MCF 10A (cell line): ENCODE results near the gene RCBTB2. TPM values are rescaled to one million over a fixed set of nuclear protein-coding genes. Genes with fewer than 3 reads are reported as not detected.
A peak's percentile ranks its signal among the peaks of the same experiment; 100 is the strongest.

ENCODE experiments used
- BruUV-seq: library from RNA; stranded (reverse); fragments of 400-500 nt; replicated peaks from 2 replicates; lab custom pipeline; 2021; lab: Mats Ljungman, UMichigan
- CTCF ChIA-PET: fragments of 300-600 bp; sonication (Branson Sonifier 250); formaldehyde crosslinking; extraction: SDS; loops from one replicate; lab custom pipeline; 2021; ENCODE audit warnings: antibody characterized with exemption, inconsistent platforms; lab: Yijun Ruan, JAX
- POLR2A ChIA-PET: fragments of 300-600, 350-650 bp; sonication (Branson Sonifier 250); formaldehyde crosslinking; extraction: SDS; loops from one replicate; lab custom pipeline; 2020; ENCODE audit warnings: antibody characterized with exemption, inconsistent platforms; lab: Yijun Ruan, JAX
- DNase-seq: peaks from one replicate; pipeline ENCODE4 v3.0.0-alpha.2; 2018; ENCODE audit not compliant: unreplicated experiment
- H3K27ac Mint-ChIP-seq: one replicate; pipeline ENCODE4 v1.8.0; 2022; ENCODE audit warnings: mild to moderate bottlenecking, low read depth, mixed read lengths; ENCODE audit not compliant: unreplicated experiment
- H3K27me3 Mint-ChIP-seq: one replicate; pipeline ENCODE4 v1.8.0; 2022; ENCODE audit warnings: mixed read lengths; ENCODE audit not compliant: insufficient read depth, unreplicated experiment
- H3K36me3 Mint-ChIP-seq: one replicate; pipeline ENCODE4 v1.8.0; 2022; ENCODE audit warnings: mild to moderate bottlenecking, moderate library complexity, mixed read lengths; ENCODE audit not compliant: insufficient read depth, unreplicated experiment
- H3K4me1 Mint-ChIP-seq: one replicate; pipeline ENCODE4 v1.8.0; 2022; ENCODE audit warnings: mixed read lengths; ENCODE audit not compliant: insufficient read depth, unreplicated experiment
- H3K4me3 Mint-ChIP-seq: one replicate; pipeline ENCODE4 v1.8.0; 2022; ENCODE audit warnings: mild to moderate bottlenecking, moderate library complexity, mixed read lengths; ENCODE audit not compliant: unreplicated experiment
- H3K9me3 Mint-ChIP-seq: one replicate; pipeline ENCODE4 v1.8.0; 2022; ENCODE audit warnings: mixed read lengths; ENCODE audit not compliant: unreplicated experiment
- intact Hi-C: fragments of 100-400 bp; cut with micrococcal nuclease; formaldehyde crosslinking; loops from 2 replicates; pipeline ENCODE4 v1.14.1; 2022
- total RNA-seq: library from RNA; stranded (reverse); gene quantifications from 2 replicates; pipeline ENCODE4 v1.2.3, GENCODE V29; 2022
- TF ChIP-seq, protein P1 (sequence below): fragments of 200-600 bp; IDR thresholded peaks from one replicate; pipeline ENCODE4 v1.8.0; 2022; ENCODE audit warnings: antibody characterized with exemption, mild to moderate bottlenecking; ENCODE audit not compliant: unreplicated experiment

The RCBTB2 gene
- total RNA-seq, 1 experiment from 2014 or later: 2.4 TPM

DNA sequence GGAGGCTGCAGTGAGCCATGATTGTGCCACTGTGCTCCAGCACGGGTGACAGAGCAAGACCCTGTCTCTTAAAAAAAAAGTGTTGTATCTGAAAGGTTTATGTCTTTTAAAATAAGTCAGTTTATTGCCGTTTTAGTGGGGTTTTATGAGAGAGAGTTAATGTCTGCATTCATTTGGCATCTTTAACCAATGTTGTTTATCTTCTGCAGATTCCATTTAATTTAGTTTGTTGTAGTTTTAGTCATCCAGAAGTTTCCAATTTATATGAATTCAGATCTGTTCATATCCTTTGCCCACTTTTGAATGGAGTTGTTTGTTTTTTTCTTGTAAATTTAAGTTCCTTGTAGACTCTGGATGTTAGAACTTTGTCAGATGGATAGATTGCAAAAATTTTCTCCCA lies 83.2 kb downstream of the RCBTB2 start:
- intact Hi-C loops: no loop called here
- no peak for DNase-seq
- H3K4me3 Mint-ChIP-seq: peak overlapping the region; percentile 62
- H3K9me3 Mint-ChIP-seq: peaks cover 7% of the 10 kb centered on the region
- CTCF ChIA-PET: no interaction called here
- POLR2A ChIA-PET: interaction anchor here (0.6 to 2.1 kb wide), 4 partner anchors 23 to 56 kb away, joined by 3 to 9 read pairs (median 3); partner anchors contain the start of gene LPAR6
- peak overlapping the region; percentile 59 for H3K27ac Mint-ChIP-seq
- H3K36me3 Mint-ChIP-seq: peaks cover 19% of the 10 kb centered on the region
- TF ChIP-seq, protein P1, sequence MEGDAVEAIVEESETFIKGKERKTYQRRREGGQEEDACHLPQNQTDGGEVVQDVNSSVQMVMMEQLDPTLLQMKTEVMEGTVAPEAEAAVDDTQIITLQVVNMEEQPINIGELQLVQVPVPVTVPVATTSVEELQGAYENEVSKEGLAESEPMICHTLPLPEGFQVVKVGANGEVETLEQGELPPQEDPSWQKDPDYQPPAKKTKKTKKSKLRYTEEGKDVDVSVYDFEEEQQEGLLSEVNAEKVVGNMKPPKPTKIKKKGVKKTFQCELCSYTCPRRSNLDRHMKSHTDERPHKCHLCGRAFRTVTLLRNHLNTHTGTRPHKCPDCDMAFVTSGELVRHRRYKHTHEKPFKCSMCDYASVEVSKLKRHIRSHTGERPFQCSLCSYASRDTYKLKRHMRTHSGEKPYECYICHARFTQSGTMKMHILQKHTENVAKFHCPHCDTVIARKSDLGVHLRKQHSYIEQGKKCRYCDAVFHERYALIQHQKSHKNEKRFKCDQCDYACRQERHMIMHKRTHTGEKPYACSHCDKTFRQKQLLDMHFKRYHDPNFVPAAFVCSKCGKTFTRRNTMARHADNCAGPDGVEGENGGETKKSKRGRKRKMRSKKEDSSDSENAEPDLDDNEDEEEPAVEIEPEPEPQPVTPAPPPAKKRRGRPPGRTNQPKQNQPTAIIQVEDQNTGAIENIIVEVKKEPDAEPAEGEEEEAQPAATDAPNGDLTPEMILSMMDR: no peak
- H3K4me1 Mint-ChIP-seq: peaks cover 18% of the 10 kb centered on the region
- no TSS peak for BruUV-seq
- no peaks in the 10 kb centered on the region for H3K27me3 Mint-ChIP-seq

DNA sequence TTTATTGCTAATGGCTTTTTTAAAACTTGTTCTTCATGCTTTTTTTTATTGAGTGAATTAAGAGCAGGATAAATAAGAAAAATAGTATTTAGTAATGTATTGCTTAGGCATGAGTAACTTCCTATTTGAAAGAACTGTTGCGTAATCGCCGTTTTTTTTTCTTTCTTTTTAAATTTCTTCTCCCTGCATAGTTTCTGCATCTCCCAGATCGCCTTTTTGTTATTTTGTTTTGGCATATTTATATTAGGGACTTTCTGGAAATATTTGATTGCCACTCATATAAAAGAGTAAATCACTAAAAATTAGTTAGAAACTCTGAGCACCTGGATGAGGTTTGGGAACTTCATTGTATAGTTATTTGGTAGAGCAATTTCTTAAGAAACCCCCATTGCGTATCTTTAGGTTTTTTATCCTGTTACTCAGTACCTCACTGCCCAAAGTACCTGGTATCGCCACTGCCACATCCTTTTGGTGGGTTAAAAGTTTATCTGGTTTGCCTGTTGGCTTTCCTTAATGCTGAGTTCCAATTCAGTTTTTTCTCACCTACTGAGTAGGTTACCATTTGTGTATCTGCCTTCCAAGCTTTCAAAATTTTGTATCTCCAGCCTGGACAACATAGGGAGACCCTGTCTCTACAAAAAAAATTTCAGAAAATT lies 83.8 kb downstream of the RCBTB2 start:
- no TSS peak for BruUV-seq
- Mint-ChIP-seq H3K9me3 (peaks cover 7% of the 10 kb centered on the region), H3K4me3 (peak overlapping the region; percentile 62), H3K27me3 (no peaks in the 10 kb centered on the region), H3K36me3 (peaks cover 18% of the 10 kb centered on the region), H3K4me1 (peaks cover 18% of the 10 kb centered on the region), H3K27ac (peak overlapping the region; percentile 59)
- POLR2A ChIA-PET: interaction anchor here (0.6 to 2.1 kb wide), 8 partner anchors 9 to 288 kb away, joined by 3 to 9 read pairs (median 4); partner anchors contain the start of gene LPAR6
- TF ChIP-seq, protein P1: no peak
- peak; percentile 68 for DNase-seq
- CTCF ChIA-PET: interaction anchor here (0.8 kb wide), 1 partner anchor 11 kb away, joined by 3 read pairs; no protein-coding TSS in a partner anchor
- intact Hi-C loops: no loop called here

DNA sequence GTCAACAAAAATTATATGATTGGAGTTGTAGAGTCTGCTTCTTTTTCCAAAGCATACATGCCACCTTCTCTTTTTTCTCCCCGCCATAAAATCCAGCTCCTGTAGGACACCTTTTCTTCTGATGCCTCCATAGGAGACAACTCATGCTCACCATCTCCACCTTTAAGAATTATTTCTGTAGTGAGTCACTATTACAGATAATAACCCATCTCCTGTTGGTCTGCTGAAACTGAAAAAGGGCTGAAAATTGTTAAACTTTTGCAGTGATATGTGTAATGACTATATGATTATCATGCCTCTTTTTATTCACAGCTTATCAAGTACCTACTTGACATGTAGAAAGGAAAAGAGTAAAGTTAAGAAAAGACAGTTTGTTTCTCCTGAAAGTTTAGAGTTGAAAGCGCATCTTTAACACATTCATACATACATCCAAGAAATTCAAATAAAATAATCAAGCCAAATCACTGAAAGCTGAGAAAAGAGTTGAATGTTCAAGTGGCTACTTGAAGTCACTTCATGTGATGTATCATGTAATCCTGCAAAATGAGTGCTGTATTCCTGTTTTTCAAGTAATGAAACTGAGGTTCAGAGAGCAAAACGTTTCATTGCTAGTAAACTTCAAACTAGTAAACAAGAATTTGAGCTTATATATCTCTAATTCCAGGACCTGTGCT lies 84.5 kb downstream of the RCBTB2 start:
- H3K4me3 Mint-ChIP-seq: peak overlapping the region; percentile 62
- peak; percentile 4 for DNase-seq
- POLR2A ChIA-PET: interaction anchor here (0.6 to 2.1 kb wide), 8 partner anchors 10 to 288 kb away, joined by 3 to 9 read pairs (median 4); partner anchors contain the start of gene LPAR6

More for the DNA sequence above, 84.5 kb downstream of the RCBTB2 start:
- peaks cover 20% of the 10 kb centered on the region for H3K36me3 Mint-ChIP-seq
- CTCF ChIA-PET: interaction anchor here (0.8 kb wide), 1 partner anchor 11 kb away, joined by 3 read pairs; no protein-coding TSS in a partner anchor
- peak overlapping the region; percentile 59 for H3K27ac Mint-ChIP-seq
- TF ChIP-seq, protein P1: no peak
- H3K9me3 Mint-ChIP-seq: peaks cover 7% of the 10 kb centered on the region
- intact Hi-C loops: no loop called here
- H3K4me1 Mint-ChIP-seq: peaks cover 18% of the 10 kb centered on the region
- H3K27me3 Mint-ChIP-seq: no peaks in the 10 kb centered on the region
- BruUV-seq: no TSS peak
